WERI-Rb-1 (cell line): ENCODE results near the gene HLA-DRB1.
A peak's percentile ranks its signal among the peaks of the same experiment; 100 is the strongest.

Experiments
- DNase-seq: peaks from one replicate; pipeline ENCODE4 v3.0.0-alpha.2; 2020
- H3K27ac ChIP-seq: fragments of 250-450 bp; sonication (Bioruptor Pico); 2 replicates; pipeline ENCODE4 v1.5.1; 2020; ENCODE audit warnings: mild to moderate bottlenecking, moderate library complexity
- H3K27me3 ChIP-seq: fragments of 250-450 bp; sonication (Bioruptor Pico); 2 replicates; pipeline ENCODE4 v1.5.1; 2021; ENCODE audit warnings: mild to moderate bottlenecking, low read depth, moderate library complexity; ENCODE audit not compliant: insufficient read depth, severe bottlenecking
- H3K36me3 ChIP-seq: fragments of 250-450 bp; sonication (Bioruptor Pico); 2 replicates; pipeline ENCODE4 v1.5.1; 2020; ENCODE audit warnings: mild to moderate bottlenecking, moderate library complexity
- H3K4me3 ChIP-seq: 2 replicates; pipeline ENCODE4 v1.5.1; 2011; ENCODE audit warnings: low read depth, mild to moderate bottlenecking, control low read depth, low read length
- H3K9me3 ChIP-seq: fragments of 250-450 bp; sonication (Bioruptor Pico); 2 replicates; pipeline ENCODE4 v1.5.1; 2021; ENCODE audit warnings: mild to moderate bottlenecking, moderate library complexity; ENCODE audit not compliant: severe bottlenecking
- CTCF ChIP-seq: IDR thresholded peaks from 2 replicates; pipeline ENCODE4 v1.5.1; 2011; ENCODE audit warnings: low read depth, mild to moderate bottlenecking, control low read depth, inconsistent platforms, low read length

The HLA-DRB1 gene

GRCh38 chr6:32623693-32624092 lies 34.0 kb upstream of the HLA-DRB1 start:
- no peaks in the 10 kb centered on the region for H3K36me3 ChIP-seq
- no peak for TF ChIP-seq CTCF
- DNase-seq = no peak
- no peak overlapping the region for H3K4me3 ChIP-seq
- H3K27ac ChIP-seq = no peak overlapping the region
- peaks cover 16% of the 10 kb centered on the region for H3K27me3 ChIP-seq
- no peaks in the 10 kb centered on the region for H3K9me3 ChIP-seq

DNA sequence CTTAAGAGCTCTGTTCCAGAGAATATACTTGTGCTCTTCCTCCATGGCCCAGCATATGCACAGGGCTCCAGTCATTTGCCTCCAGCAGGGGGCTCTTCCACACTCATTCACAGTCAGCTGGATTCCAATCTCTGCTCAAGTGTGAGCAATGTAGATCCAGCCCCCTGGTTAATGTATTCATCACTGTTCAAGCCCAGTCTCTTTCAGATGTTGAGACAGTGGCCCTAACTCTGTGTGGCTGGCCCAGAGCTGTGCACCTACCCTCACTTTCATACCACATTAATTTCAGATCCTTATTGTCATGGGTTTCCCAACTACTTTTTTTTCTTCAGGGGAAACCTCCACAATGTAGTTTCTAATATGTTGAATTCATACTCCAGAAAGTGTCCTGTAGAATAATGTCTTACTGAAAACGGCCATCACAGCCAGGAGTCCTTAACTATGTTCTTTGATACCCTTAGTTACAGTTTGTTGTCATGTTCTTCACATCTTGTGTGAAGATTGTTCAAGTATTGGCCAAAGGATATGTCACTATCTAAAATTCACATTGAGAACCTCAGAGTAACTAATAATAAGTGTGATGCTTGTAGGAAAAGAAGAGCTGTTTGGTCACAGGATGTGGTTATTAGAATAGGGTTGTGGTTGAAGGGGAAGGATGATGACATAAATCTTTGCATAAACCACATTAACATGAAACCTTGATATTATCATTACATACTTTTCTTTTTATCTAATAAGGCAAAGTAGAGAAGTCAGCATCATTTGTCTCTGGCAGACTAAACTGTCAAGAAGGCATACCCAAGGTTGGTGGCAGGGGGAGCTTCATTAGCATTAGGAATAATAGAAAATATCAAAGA lies 33.1 kb upstream of the HLA-DRB1 start:
- H3K9me3 ChIP-seq = peaks cover 8% of the 10 kb centered on the region
- peak; percentile 66 for DNase-seq
- H3K36me3 ChIP-seq = no peaks in the 10 kb centered on the region
- no peak overlapping the region for H3K4me3 ChIP-seq
- peak; percentile 92 for TF ChIP-seq CTCF
- H3K27ac ChIP-seq = no peak overlapping the region
- H3K27me3 ChIP-seq = peaks cover 21% of the 10 kb centered on the region

DNA sequence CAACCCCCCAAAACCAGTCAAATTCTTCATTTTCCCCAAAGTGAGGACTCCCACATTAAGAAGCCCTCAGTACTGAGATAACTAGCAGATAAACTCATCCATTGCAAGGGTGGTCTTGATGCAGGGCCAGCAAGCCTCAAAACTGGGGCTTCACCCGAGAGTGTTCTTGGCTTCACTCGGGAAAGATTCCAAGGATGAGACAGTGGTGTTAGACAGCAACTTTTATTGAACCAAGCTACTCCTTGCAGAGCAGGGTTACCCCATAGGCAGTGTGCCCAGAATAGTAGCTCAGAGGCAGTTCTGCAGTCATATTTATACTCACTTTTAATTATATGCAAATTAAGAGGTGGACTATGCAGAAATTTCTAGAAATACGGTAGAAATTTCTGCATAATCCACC lies 31.7 kb upstream of the HLA-DRB1 start:
- no peak for DNase-seq
- Histone ChIP-seq H3K4me3 (no peak overlapping the region), H3K36me3 (no peaks in the 10 kb centered on the region), H3K27me3 (peaks cover 27% of the 10 kb centered on the region), H3K27ac (no peak overlapping the region), H3K9me3 (peaks cover 16% of the 10 kb centered on the region)
- TF ChIP-seq CTCF = no peak

DNA sequence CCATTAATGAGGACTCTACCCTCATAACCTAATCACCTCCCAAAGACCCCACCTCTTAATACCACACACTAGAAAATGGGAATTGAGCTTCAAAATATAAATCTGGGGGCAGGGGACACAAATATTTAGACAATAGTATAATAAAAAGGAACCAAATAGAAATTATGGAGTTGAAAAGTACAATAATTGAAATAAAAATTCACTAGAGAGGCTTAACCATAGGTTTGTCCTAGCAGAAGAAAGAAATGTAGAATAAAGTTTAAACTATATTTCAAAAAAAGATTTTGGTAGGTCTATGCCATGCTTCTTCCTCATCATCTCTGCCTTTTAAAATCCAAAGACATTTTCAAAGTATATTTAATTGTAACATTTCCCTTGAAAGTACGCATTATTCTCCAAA lies 28.1 kb upstream of the HLA-DRB1 start:
- TF ChIP-seq CTCF = no peak
- Histone ChIP-seq H3K27ac (no peak overlapping the region), H3K27me3 (peaks cover 38% of the 10 kb centered on the region), H3K36me3 (no peaks in the 10 kb centered on the region), H3K9me3 (peaks cover 16% of the 10 kb centered on the region), H3K4me3 (no peak overlapping the region)
- no peak for DNase-seq

DNA sequence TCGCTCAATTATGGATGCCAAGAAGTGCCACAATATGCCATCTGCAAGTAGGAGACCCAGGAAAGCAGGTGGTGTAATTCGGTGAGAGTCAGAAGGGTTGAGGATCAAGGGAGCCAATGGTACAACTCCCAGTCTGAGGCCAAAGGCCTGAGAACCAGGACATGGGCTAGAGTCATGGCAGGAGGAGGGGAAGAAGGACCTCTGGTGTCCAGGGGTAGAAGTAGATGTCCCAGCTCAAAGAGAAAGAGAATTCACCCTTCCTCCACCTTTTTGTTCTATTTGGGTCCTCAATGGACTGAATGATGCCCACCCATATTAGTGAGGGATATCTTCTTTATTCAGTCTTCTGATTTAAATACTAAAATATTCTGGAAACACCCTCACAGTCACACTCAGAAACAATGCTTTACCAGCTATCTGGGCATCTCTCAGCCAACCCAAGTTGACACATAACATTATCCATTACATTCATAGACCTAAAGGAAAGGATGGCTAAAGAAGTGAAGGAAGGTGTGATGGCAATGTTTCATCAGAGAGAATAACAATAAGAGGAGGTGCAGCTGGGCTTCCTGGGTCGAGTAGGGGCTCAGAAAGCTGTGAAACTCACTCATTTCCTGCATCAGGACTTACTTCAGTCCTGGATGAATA lies 26.4 kb upstream of the HLA-DRB1 start:
- TF ChIP-seq CTCF = peak; percentile 68
- peak; percentile 35 for DNase-seq
- H3K27ac ChIP-seq = no peak overlapping the region
- no peaks in the 10 kb centered on the region for H3K36me3 ChIP-seq
- H3K27me3 ChIP-seq = peaks cover 42% of the 10 kb centered on the region
- no peak overlapping the region for H3K4me3 ChIP-seq
- H3K9me3 ChIP-seq = peaks cover 16% of the 10 kb centered on the region
